Measurements from ENCODE around the gene FLNC.

Gene FLNC

GRCh38 chr7:128893251-128894100 lies 63.3 kb downstream of the FLNC start:
- DNase-seq (ENCODE audit: low spot score), result no peak

- DNase-seq (ENCODE audit: low spot score), result no peak
Measured at GRCh38 chr7:128894101-128894440, 63.9 kb downstream of the FLNC start.

DNA sequence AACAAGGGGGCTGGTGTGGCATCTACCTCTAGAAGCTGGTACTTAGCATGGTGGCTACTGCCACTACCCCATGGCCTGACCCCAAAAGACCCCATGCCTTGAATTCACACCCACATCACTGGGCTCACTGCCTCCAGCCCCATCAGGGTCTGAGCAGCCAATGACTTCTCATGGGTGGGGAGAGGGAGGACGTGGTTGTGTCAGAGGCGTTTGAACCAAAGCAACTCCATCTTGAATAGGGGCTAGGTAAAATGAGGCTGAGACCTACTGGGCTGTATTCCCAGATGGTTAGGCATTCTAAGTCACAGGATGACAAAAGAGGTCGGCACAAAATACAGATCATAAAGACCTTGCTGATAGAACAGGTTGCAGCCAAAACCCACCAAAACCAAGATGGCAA lies 65.1 kb downstream of the FLNC start:
- DNase-seq (ENCODE audit: low spot score), result no peak

DNA sequence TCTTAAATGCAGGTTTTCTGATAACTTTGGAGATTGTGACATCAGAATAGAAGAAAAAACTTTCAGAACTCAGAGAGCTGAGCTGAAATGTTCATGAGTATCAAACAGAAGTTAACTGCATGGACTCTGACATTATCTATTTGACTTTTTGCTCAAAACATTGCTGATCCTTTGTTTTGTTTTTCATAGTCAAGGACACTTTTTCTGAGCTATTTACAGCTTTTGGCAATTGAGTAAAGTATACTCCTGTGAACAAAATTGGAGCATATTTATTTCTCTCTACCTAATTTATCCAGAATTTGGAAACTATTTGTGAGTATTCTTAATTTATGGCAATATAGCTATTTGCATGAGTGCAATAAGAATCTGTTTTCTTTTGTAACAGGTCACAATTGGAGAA lies 69.2 kb downstream of the FLNC start:
- DNase-seq (ENCODE audit: low spot score), result no peak

DNA sequence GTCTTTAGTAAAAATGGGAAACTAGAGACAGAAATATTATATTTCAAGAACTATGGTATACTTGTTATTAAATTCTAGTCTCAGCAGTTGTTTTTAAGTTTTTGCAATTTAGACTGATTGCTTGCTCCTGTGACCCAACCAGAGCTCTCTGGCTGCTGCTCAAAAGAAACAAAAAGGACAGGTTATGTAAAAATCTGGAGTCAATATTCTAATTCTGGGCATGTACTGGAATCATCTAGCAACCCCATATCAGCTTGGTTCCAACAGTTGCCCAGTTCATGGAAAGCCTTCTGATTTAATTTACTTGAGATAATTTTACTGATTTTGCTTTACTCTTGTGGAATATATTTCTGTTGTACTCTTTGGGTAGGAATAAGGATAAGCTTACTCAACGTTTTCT lies 70.0 kb downstream of the FLNC start:
- no peak for DNase-seq (ENCODE audit: low spot score)

GRCh38 chr7:128902761-128903585 lies 72.8 kb downstream of the FLNC start:
- DNase-seq (ENCODE audit: low spot score), result no peak

DNA sequence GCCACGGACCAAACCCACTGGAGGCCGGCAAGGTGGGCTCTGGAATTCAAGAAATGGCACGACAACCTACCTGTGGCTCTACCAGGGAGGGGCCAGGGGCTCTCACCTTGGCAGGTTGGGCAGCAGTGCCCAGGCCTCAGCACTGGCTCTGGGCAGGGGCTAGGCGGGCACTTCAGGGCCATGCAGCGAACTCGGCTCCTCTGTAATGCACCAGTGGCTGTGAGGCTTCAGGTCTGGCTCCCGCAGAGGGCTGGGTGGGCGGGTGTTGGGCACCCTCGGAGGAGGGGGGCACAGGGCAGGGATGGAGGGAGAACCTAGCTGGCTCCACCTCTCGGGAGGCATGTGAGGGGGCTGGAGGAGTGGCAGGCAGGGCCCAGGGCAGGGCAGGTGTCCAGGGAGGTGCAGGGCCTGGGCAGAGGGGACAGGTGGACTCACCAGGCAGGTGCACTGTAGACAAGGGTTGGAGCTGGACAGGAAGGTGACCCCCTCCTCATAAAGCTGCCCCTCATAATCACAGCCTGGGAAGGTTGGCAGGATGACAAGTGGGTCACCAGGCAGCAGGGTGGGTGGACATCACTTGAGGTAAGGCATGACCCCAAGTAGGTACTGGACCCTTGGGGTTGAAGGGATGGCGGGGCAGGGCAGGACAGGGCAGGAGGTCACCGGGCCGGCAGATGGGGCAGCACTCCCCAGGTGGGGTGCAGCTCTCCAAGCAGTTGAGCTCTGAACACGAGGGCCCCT lies 73.6 kb downstream of the FLNC start:
- DNase-seq (ENCODE audit: low spot score), result no peak

GRCh38 chr7:128904381-128905197 lies 74.4 kb downstream of the FLNC start:
- DNase-seq (ENCODE audit: low spot score), result peak; percentile 65

- DNase-seq (ENCODE audit: low spot score), result no peak
Measured at GRCh38 chr7:128906001-128906765, 76.0 kb downstream of the FLNC start.

DNA sequence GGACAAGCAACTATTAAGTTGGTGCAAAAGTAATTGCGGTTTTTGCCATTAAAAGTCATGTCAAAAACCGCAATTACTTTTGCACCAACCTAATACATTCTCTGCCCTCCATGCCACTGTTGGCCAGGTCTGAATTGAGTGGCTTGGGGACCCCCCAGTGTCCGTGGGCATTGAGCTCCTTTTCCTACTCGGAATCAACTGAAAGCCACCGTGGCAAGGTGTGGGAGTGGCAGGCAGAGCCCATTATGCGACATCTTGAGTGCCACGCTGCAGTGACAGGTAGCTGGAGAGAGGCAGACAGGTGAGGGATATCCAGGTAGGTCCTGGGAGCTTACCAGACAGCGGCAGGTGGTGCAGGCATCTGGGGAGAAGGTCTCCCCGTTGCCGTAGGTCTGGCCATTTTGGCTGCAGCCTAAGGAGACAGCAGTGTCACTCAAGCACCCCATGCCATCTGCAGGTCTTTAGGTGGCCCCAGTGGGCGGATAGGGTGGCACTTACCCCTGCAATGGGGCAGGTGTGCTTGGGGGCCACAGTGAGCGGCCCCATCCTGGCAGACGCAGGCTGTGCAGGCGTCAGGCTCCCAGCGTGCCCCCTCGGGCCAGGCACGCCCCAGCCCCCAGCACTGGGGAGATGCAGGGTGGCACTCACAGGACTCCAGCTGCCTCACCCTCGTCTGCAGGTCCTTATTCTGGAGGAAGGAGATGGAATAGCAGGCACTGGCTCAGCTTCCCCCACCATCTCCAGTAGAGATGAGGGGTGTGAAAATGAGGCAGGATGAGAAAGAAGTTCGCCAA lies 76.8 kb downstream of the FLNC start:
- no peak for DNase-seq (ENCODE audit: low spot score)

Data from CD4-positive, alpha-beta T cell treated with Interleukin-15 for 4 hours (primary cell).